Measurements from ENCODE around the gene FAM135A.

Gene FAM135A

DNA sequence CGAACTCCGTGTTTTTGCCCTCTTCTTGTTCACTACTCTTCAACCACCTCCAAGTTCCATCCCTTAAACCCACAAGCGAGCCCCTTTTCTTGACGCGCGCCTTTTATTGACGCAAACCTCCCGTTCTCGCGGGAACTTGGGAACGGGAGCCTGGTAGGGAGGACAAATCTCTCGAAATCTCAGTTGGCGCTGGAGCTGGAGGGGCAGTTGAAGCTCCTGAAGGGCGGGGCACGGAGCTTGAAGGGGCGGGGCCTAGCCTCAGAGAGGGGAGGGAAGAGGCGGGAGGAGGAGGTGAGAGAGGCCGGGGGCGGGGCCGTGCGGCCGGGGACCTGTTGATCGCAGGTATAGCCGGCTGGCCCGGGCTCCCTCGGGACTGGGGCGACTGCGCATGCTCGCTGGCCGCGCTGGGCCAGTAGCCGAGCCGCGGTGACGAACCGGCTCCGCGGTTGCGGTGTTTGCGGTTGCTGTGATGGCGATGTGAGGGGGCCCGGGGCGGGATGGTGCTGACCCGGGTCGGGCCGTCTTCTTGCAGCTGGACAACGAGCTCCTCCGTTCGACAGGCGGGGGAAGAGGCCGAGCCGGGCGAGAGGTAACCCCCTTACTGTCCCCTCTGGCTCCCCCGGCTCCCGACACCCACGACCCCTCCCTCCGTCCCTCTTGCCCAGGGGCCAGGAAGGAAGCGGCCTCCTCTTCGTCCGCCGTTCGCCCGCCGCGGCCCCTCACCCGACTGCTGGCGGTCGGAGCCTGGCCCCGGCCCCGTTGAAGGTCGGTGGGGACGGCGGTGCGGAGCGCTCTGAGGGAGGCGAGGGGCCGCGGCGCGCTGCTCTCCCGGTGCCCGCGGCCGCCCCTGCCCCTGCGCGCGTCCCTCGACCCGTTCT is at the start of gene FAM135A:
TSS of gene FAM135A (plus strand) at position 395 of the 878 bp plus-strand sequence. CDS start 14,835 bp downstream, outside the sequence.
- ChIA-PET POLR2A (interaction anchor here (0.6 to 1.4 kb wide), 5 partner anchors 11 to 114 kb away, joined by 3 to 4 read pairs (median 3); no protein-coding TSS in a partner anchor), CTCF (interaction anchor here (0.8 to 1.4 kb wide), 4 partner anchors 8 to 193 kb away, joined by 3 to 6 read pairs (median 4); no protein-coding TSS in a partner anchor)
- TF ChIP-seq, protein P1, sequence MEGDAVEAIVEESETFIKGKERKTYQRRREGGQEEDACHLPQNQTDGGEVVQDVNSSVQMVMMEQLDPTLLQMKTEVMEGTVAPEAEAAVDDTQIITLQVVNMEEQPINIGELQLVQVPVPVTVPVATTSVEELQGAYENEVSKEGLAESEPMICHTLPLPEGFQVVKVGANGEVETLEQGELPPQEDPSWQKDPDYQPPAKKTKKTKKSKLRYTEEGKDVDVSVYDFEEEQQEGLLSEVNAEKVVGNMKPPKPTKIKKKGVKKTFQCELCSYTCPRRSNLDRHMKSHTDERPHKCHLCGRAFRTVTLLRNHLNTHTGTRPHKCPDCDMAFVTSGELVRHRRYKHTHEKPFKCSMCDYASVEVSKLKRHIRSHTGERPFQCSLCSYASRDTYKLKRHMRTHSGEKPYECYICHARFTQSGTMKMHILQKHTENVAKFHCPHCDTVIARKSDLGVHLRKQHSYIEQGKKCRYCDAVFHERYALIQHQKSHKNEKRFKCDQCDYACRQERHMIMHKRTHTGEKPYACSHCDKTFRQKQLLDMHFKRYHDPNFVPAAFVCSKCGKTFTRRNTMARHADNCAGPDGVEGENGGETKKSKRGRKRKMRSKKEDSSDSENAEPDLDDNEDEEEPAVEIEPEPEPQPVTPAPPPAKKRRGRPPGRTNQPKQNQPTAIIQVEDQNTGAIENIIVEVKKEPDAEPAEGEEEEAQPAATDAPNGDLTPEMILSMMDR (IDR thresholded peaks at IDR 0.05; ENCODE audit: control extremely low read depth, extremely low read depth, low read depth, missing control alignments), result no peak
- DNase-seq (ENCODE audit: extremely low spot score), result peak; percentile 97

DNA sequence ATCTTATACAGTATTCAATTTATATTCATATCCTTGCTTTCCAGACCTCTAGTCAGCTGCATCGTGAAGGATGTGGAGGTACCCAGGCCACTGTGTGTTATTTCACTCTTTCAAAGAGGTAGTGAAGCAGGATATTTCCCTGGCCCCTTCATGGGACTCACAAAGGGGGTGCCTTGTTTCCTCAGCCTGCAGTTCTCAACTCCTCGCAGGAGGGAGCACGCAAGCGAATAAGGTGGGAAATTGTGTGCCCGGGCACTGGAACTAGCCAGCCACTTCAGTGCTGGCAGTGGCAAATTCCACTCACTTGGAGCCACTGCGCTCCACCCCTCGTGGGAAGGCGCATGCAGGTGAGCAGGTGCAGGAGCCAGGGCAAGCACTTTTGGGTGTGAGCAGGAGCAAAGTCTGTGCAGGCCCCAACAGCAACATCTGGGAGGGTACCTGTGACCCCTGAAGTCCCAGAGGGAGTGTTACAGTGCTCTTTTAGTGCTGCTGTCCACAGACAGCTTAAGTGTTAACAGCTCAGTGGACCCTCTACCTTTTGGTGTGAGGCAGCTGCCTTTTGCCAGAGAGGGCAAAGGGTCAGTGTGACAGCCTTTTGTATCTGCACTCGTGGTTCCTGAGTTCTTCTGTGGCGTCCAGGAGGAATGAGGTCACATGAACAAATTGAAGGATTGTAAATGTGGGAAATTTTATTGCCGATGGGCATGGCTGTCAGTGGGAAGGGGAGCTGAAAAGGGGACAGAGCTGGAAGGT is 49.4 kb upstream of the FAM135A start:
- CTCF ChIA-PET, result interaction anchor here (1.6 to 9.6 kb wide), 3 partner anchors 11 to 143 kb away, joined by 4 to 137 read pairs (median 18); no protein-coding TSS in a partner anchor
- TF ChIP-seq, protein P1 (IDR thresholded peaks at IDR 0.05; ENCODE audit: control extremely low read depth, extremely low read depth, low read depth, missing control alignments), result no peak
- POLR2A ChIA-PET, result no interaction called here

DNA sequence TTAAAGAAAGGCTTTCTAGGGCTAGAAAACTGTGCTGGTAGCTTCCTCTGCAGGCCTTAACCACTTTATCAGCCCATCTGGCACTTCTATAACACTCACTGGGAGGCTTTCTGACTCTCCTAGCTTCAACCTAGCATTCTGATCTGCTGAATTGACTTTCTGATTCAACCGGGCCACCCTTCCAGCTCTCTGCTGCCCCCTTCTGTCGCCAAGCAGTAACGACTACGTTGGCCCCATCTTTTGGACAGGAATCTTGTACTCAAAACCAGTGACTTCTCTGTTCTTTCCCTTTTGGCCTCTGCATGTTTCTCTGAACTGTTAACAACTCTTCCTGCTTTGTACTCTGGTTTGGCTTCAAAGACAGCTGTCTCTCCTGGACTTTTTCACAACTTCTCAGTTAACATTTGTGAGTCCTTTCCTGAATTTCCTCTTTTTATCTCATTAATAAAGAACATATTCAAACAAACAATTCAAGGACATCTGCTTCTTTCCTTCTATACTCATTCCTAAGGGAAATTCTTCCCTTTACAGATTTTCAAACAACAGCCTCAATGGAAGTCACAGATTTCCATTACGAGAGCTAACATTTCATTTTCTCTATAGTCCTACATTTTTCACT is 43.9 kb upstream of the FAM135A start:
- DNase-seq (ENCODE audit: extremely low spot score), result peak; percentile 63
- TF ChIP-seq, protein P1 (IDR thresholded peaks at IDR 0.05; ENCODE audit: control extremely low read depth, extremely low read depth, low read depth, missing control alignments), result peak; percentile 88
- CTCF ChIA-PET, result interaction anchor here (0.6 to 9.6 kb wide), 50 partner anchors 10 to 645 kb away, joined by 3 to 137 read pairs (median 4); partner anchors contain the start of genes B3GAT2 and SMAP1
- POLR2A ChIA-PET, result interaction anchor here (1.2 kb wide), 1 partner anchor 43 kb away, joined by 4 read pairs; the partner anchor contains the start of gene FAM135A

More for the DNA sequence above, 49.4 kb upstream of the FAM135A start:
- DNase-seq (ENCODE audit: extremely low spot score), result no peak

DNA sequence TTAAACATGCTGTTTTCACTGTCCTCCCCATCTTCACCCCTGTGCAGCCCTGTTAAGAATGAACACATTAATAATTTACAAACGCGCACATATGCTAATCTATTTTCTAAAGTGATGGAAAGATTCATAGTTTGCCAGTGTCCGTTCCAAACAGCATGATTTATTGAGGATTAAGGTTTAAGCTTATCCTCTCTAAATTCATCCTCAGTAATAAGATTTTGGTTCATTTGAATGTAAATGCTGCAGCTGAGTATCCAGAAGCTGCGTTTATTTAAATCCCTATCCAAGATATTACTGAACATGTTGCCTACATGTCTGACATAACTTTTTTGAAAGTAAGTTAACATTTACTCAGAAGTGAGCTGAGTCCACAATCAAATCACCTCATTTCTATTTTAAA is 42.8 kb upstream of the FAM135A start:
- TF ChIP-seq, protein P1 (IDR thresholded peaks at IDR 0.05; ENCODE audit: control extremely low read depth, extremely low read depth, low read depth, missing control alignments), result no peak
- DNase-seq (ENCODE audit: extremely low spot score), result no peak
- ChIA-PET POLR2A (no interaction called here), CTCF (interaction anchor here (1.2 to 9.6 kb wide), 15 partner anchors 10 to 644 kb away, joined by 3 to 137 read pairs (median 11); partner anchors contain the start of genes B3GAT2 and FAM135A)

DNA sequence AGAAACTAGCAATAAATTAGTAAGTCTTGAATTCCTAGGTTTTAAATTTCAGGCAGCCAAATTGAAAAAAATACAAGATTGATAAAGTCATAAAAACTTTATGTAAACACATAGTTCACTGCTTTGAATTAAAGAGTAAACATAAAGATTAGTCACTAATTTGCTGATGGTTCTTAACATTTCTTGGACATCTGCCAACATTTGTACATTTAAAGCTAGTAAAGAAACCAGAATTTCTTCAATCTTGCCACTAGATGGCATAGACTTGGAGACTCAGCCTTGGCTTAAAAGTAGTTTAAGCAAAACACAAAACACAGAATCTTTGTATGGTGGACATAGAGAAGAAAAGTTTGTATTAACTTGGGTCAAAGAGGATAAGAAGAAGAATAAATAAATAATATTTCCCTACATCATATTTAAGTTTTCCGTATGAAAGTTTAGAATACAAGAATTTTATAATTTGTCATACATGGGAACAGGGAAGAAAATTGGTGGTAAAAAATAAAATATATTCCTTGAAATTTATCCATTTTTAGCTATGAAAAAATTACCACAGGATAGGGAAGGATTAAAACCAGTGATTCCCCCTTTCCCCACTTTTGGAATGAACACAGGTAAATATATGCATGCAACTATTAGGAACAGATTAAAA is 41.7 kb upstream of the FAM135A start:
- CTCF ChIA-PET, result interaction anchor here (0.6 to 9.6 kb wide), 16 partner anchors 9 to 643 kb away, joined by 3 to 137 read pairs (median 9); partner anchors contain the start of gene FAM135A
- DNase-seq (ENCODE audit: extremely low spot score), result peak; percentile 35
- POLR2A ChIA-PET, result no interaction called here
- TF ChIP-seq, protein P1 (IDR thresholded peaks at IDR 0.05; ENCODE audit: control extremely low read depth, extremely low read depth, low read depth, missing control alignments), result peak; percentile 59

Data from GM10248 (cell line).